ENCODE data around the gene COX10. TPM values are rescaled to one million over a fixed set of nuclear protein-coding genes. Genes with fewer than 3 reads are reported as not detected.
"Not testable (repeated sequence)": the region's sequence is repeated elsewhere in the genome, so short reads cannot be mapped to it uniquely, and the experiment has no call there.

COX10 gene
- total RNA-seq, 1 experiment from 2014 or later, result 34.5 TPM

GRCh38 chr17:14191469-14191868, 122.2 kb downstream of the COX10 start:
- not testable (repeated sequence) for DNase-seq; H3K4me3 ChIP-seq (ENCODE audit: low read length)

GRCh38 chr17:14192039-14192438, 122.7 kb downstream of the COX10 start:
- not testable (repeated sequence) for H3K27me3 ChIP-seq (ENCODE audit: low read length); H3K27ac ChIP-seq (ENCODE audit: low read length); H3K9me3 ChIP-seq (ENCODE audit: low read length); DNase-seq; H3K79me2 ChIP-seq (ENCODE audit: low read length); H2AFZ ChIP-seq (ENCODE audit: low read length); H3K4me3 ChIP-seq (ENCODE audit: low read length); H3K4me2 ChIP-seq (ENCODE audit: low read depth, low read length, poor library complexity, severe bottlenecking); H3K9me2 ChIP-seq (replicated peaks; ENCODE audit: insufficient read depth, low read length); H4K20me1 ChIP-seq (ENCODE audit: insufficient read depth, low read depth, low read length); H3K9ac ChIP-seq (ENCODE audit: low read length); H3K36me3 ChIP-seq (ENCODE audit: insufficient read depth, low read length)
- H3K4me1 ChIP-seq (ENCODE audit: low read length), result peaks cover 17% of the 10 kb centered on the region

More at GRCh38 chr17:14191469-14191868, 122.2 kb downstream of the COX10 start:
- H3K36me3 ChIP-seq (ENCODE audit: insufficient read depth, low read length); H3K27ac ChIP-seq (ENCODE audit: low read length); H2AFZ ChIP-seq (ENCODE audit: low read length); H3K9ac ChIP-seq (ENCODE audit: low read length); H3K27me3 ChIP-seq (ENCODE audit: low read length); H3K79me2 ChIP-seq (ENCODE audit: low read length); H3K4me2 ChIP-seq (ENCODE audit: low read depth, low read length, poor library complexity, severe bottlenecking); H3K9me2 ChIP-seq (replicated peaks; ENCODE audit: insufficient read depth, low read length); H4K20me1 ChIP-seq (ENCODE audit: insufficient read depth, low read depth, low read length); H3K9me3 ChIP-seq (ENCODE audit: low read length): not testable (repeated sequence)
- H3K4me1 ChIP-seq (ENCODE audit: low read length), result peaks cover 17% of the 10 kb centered on the region

- not testable (repeated sequence) for H3K36me3 ChIP-seq (ENCODE audit: insufficient read depth, low read length); H3K4me2 ChIP-seq (ENCODE audit: low read depth, low read length, poor library complexity, severe bottlenecking); H3K27ac ChIP-seq (ENCODE audit: low read length); H2AFZ ChIP-seq (ENCODE audit: low read length); H4K20me1 ChIP-seq (ENCODE audit: insufficient read depth, low read depth, low read length); H3K27me3 ChIP-seq (ENCODE audit: low read length); DNase-seq; H3K4me3 ChIP-seq (ENCODE audit: low read length); H3K9me2 ChIP-seq (replicated peaks; ENCODE audit: insufficient read depth, low read length); H3K9ac ChIP-seq (ENCODE audit: low read length); H3K9me3 ChIP-seq (ENCODE audit: low read length)
- H3K79me2 ChIP-seq (ENCODE audit: low read length), result peaks cover 11% of the 10 kb centered on the region; the same call in 1 of the 2 replicates
- peaks cover 17% of the 10 kb centered on the region for H3K4me1 ChIP-seq (ENCODE audit: low read length)
Observed at GRCh38 chr17:14192636-14193344, 123.5 kb downstream of the COX10 start.

GRCh38 chr17:14196377-14196997, 127.2 kb downstream of the COX10 start:
- Histone ChIP-seq H3K4me1 (ENCODE audit: low read length) (peaks cover 5% of the 10 kb centered on the region), H3K79me2 (ENCODE audit: low read length) (peaks cover 29% of the 10 kb centered on the region; the same call in 1 of the 2 replicates), H3K27ac (ENCODE audit: low read length) (no peak overlapping the region), H3K4me3 (ENCODE audit: low read length) (no peak overlapping the region), H4K20me1 (ENCODE audit: insufficient read depth, low read depth, low read length) (no peaks in the 10 kb centered on the region), H3K9me2 (replicated peaks; ENCODE audit: insufficient read depth, low read length) (no peaks in the 10 kb centered on the region), H3K4me2 (ENCODE audit: low read depth, low read length, poor library complexity, severe bottlenecking) (no peak overlapping the region), H2AFZ (ENCODE audit: low read length) (no peak overlapping the region), H3K9ac (ENCODE audit: low read length) (no peak overlapping the region), H3K9me3 (ENCODE audit: low read length) (no peaks in the 10 kb centered on the region), H3K27me3 (ENCODE audit: low read length) (no peaks in the 10 kb centered on the region), H3K36me3 (ENCODE audit: insufficient read depth, low read length) (no peaks in the 10 kb centered on the region)
- DNase-seq, result peak; percentile 55

GRCh38 chr17:14197057-14197456, 127.8 kb downstream of the COX10 start:
- no peak overlapping the region for H3K4me2 ChIP-seq (ENCODE audit: low read depth, low read length, poor library complexity, severe bottlenecking)
- DNase-seq, result no peak
- H3K27me3 ChIP-seq (ENCODE audit: low read length), result no peaks in the 10 kb centered on the region
- H3K9me3 ChIP-seq (ENCODE audit: low read length), result no peaks in the 10 kb centered on the region
- H3K79me2 ChIP-seq (ENCODE audit: low read length), result peaks cover 29% of the 10 kb centered on the region; the same call in 1 of the 2 replicates
- H3K9me2 ChIP-seq (replicated peaks; ENCODE audit: insufficient read depth, low read length), result no peaks in the 10 kb centered on the region
- H3K27ac ChIP-seq (ENCODE audit: low read length), result no peak overlapping the region
- no peaks in the 10 kb centered on the region for H4K20me1 ChIP-seq (ENCODE audit: insufficient read depth, low read depth, low read length)
- peaks cover 5% of the 10 kb centered on the region for H3K4me1 ChIP-seq (ENCODE audit: low read length)
- no peaks in the 10 kb centered on the region for H3K36me3 ChIP-seq (ENCODE audit: insufficient read depth, low read length)
- no peak overlapping the region for H2AFZ ChIP-seq (ENCODE audit: low read length)
- H3K9ac ChIP-seq (ENCODE audit: low read length), result no peak overlapping the region
- H3K4me3 ChIP-seq (ENCODE audit: low read length), result no peak overlapping the region

- Histone ChIP-seq H3K4me3 (ENCODE audit: low read length) (no peak overlapping the region), H3K4me2 (ENCODE audit: low read depth, low read length, poor library complexity, severe bottlenecking) (no peak overlapping the region), H2AFZ (ENCODE audit: low read length) (no peak overlapping the region), H3K79me2 (ENCODE audit: low read length) (peaks cover 29% of the 10 kb centered on the region; the same call in 1 of the 2 replicates), H4K20me1 (ENCODE audit: insufficient read depth, low read depth, low read length) (no peaks in the 10 kb centered on the region), H3K4me1 (ENCODE audit: low read length) (peaks cover 5% of the 10 kb centered on the region), H3K36me3 (ENCODE audit: insufficient read depth, low read length) (no peaks in the 10 kb centered on the region), H3K9ac (ENCODE audit: low read length) (no peak overlapping the region), H3K27me3 (ENCODE audit: low read length) (no peaks in the 10 kb centered on the region), H3K27ac (ENCODE audit: low read length) (no peak overlapping the region), H3K9me3 (ENCODE audit: low read length) (no peaks in the 10 kb centered on the region), H3K9me2 (replicated peaks; ENCODE audit: insufficient read depth, low read length) (no peaks in the 10 kb centered on the region)
- no peak for DNase-seq
Observed at GRCh38 chr17:14197586-14197985, 128.3 kb downstream of the COX10 start.

GRCh38 chr17:14198013-14198412, 128.7 kb downstream of the COX10 start:
- Histone ChIP-seq H3K36me3 (ENCODE audit: insufficient read depth, low read length) (no peaks in the 10 kb centered on the region), H3K27me3 (ENCODE audit: low read length) (no peaks in the 10 kb centered on the region), H3K4me1 (ENCODE audit: low read length) (peaks cover 5% of the 10 kb centered on the region), H3K9me3 (ENCODE audit: low read length) (no peaks in the 10 kb centered on the region), H3K27ac (ENCODE audit: low read length) (no peak overlapping the region), H4K20me1 (ENCODE audit: insufficient read depth, low read depth, low read length) (no peaks in the 10 kb centered on the region), H3K79me2 (ENCODE audit: low read length) (peaks cover 32% of the 10 kb centered on the region; the same call in 1 of the 2 replicates), H3K4me2 (ENCODE audit: low read depth, low read length, poor library complexity, severe bottlenecking) (no peak overlapping the region), H3K9me2 (replicated peaks; ENCODE audit: insufficient read depth, low read length) (no peaks in the 10 kb centered on the region), H3K9ac (ENCODE audit: low read length) (no peak overlapping the region), H2AFZ (ENCODE audit: low read length) (no peak overlapping the region), H3K4me3 (ENCODE audit: low read length) (no peak overlapping the region)
- no peak for DNase-seq

GRCh38 chr17:14198575-14198974, 129.3 kb downstream of the COX10 start:
- peaks cover 5% of the 10 kb centered on the region for H3K4me1 ChIP-seq (ENCODE audit: low read length)
- H3K4me2 ChIP-seq (ENCODE audit: low read depth, low read length, poor library complexity, severe bottlenecking), result no peak overlapping the region
- H3K36me3 ChIP-seq (ENCODE audit: insufficient read depth, low read length), result no peaks in the 10 kb centered on the region
- no peak overlapping the region for H2AFZ ChIP-seq (ENCODE audit: low read length)
- no peaks in the 10 kb centered on the region for H4K20me1 ChIP-seq (ENCODE audit: insufficient read depth, low read depth, low read length)
- no peak overlapping the region for H3K9ac ChIP-seq (ENCODE audit: low read length)
- H3K27me3 ChIP-seq (ENCODE audit: low read length), result no peaks in the 10 kb centered on the region
- peaks cover 32% of the 10 kb centered on the region; the same call in 1 of the 2 replicates for H3K79me2 ChIP-seq (ENCODE audit: low read length)
- DNase-seq, result no peak
- H3K4me3 ChIP-seq (ENCODE audit: low read length), result no peak overlapping the region
- H3K9me2 ChIP-seq (replicated peaks; ENCODE audit: insufficient read depth, low read length), result no peaks in the 10 kb centered on the region
- no peaks in the 10 kb centered on the region for H3K9me3 ChIP-seq (ENCODE audit: low read length)
- no peak overlapping the region for H3K27ac ChIP-seq (ENCODE audit: low read length)
